K562 (cell line): ENCODE data around the gene MICAL2.

Experiments used
- C11orf30 ChIP-seq: fragments of 450-650 bp; IDR thresholded peaks from 2 replicates; pipeline ENCODE4 v1.6.1; 2016; ENCODE audit warnings: low read depth, mild to moderate bottlenecking
- CHD1 ChIP-seq: fragments of 200-600 bp; sonication (generic); IDR thresholded peaks from one replicate; pipeline ENCODE4 v1.6.1; 2012; ENCODE audit warnings: mild to moderate bottlenecking, moderate library complexity, low read length, inconsistent platforms
- MYC ChIP-seq, 2 experiments: fragments of 250-450 bp in 1 of 2; sonication (Bioruptor Pico) in 1 of 2; IDR thresholded peaks; 2 replicates each; pipeline versions ENCODE4 v1.5.1 to v1.6.1; 2012 to 2021; ENCODE audit warnings: low read depth in 2 of 2, borderline replicate concordance in 1 of 2, improper control_type of control experiment in 1 of 2, low read length in 1 of 2, mild to moderate bottlenecking in 1 of 2, moderate library complexity in 1 of 2
- RAD21 ChIP-seq, 2 experiments: fragments of 250-450 bp in 1 of 2; fragments of 450-650 bp in 1 of 2; sonication (Bioruptor Pico) in 1 of 2; formaldehyde crosslinking in 1 of 2; IDR thresholded peaks in 1 of 2; conservative IDR thresholded peaks in 1 of 2; 2 replicates each; pipeline versions ENCODE4 v1.4.0 to v1.8.0; 2020 to 2022; ENCODE audit warnings: mild to moderate bottlenecking in 2 of 2, moderate library complexity in 1 of 2
- ZBTB2 ChIP-seq: fragments of 450-650 bp; IDR thresholded peaks from 2 replicates; pipeline ENCODE4 v1.6.1; 2016; ENCODE audit warnings: antibody characterized with exemption

GRCh38 chr11:12067796-12068357 is 42.5 kb upstream of the MICAL2 start:
- no peak for TF ChIP-seq CHD1
- no peak for TF ChIP-seq MYC (IDR thresholded peaks at IDR 0.05; ENCODE audit: low read depth, low read length)
- no peak for TF ChIP-seq MYC (CRISPR knock-in tag; IDR thresholded peaks at IDR 0.05; ENCODE audit: borderline replicate concordance, low read depth)
- no peak for TF ChIP-seq ZBTB2
- TF ChIP-seq RAD21 (CRISPR knock-in tag; conservative IDR thresholded peaks at IDR 0.05 in 1 of 2, IDR thresholded peaks at IDR 0.05 in 1 of 2), result no peak
- no peak for TF ChIP-seq C11orf30
